Activated CD4-positive, alpha-beta T cell treated with anti-CD3 and anti-CD28 coated beads, Interleukin-2, amount 10 ng/mL, durations not matched to agents 7 days and 5 days (primary cell): ENCODE measurements around the gene AQP1. TPM values are rescaled to one million over a fixed set of nuclear protein-coding genes. Genes with fewer than 3 reads are reported as not detected.

ENCODE experiments used
- CTCF ChIA-PET: fragments of 350-600 bp; sonication (Branson Sonifier 250); formaldehyde crosslinking; loops from one replicate; lab custom pipeline; 2021; ENCODE audit warnings: antibody characterized with exemption; lab: Charles Lee
- POLR2A ChIA-PET: fragments of 350-600 bp; sonication (Branson Sonifier 250); formaldehyde crosslinking; loops from one replicate; lab custom pipeline; 2021; ENCODE audit warnings: antibody characterized with exemption; lab: Charles Lee
- DNase-seq: peaks from one replicate; pipeline ENCODE4 v3.0.0-alpha.2; 2020
- H3K27ac Mint-ChIP-seq: one replicate; pipeline ENCODE4 v1.8.0; 2021; ENCODE audit warnings: mild to moderate bottlenecking, moderate library complexity, mixed read lengths
- H3K27me3 Mint-ChIP-seq: one replicate; pipeline ENCODE4 v1.8.0; 2021; ENCODE audit warnings: mixed read lengths
- H3K36me3 Mint-ChIP-seq: one replicate; pipeline ENCODE4 v1.8.0; 2021; ENCODE audit warnings: low read depth, mixed read lengths
- H3K4me1 Mint-ChIP-seq: one replicate; pipeline ENCODE4 v1.8.0; 2021; ENCODE audit warnings: mixed read lengths
- H3K4me3 Mint-ChIP-seq: one replicate; pipeline ENCODE4 v1.8.0; 2021; ENCODE audit warnings: mild to moderate bottlenecking, moderate library complexity, mixed read lengths
- H3K9me3 Mint-ChIP-seq: one replicate; pipeline ENCODE4 v1.8.0; 2021; ENCODE audit warnings: mixed read lengths
- total RNA-seq, 2 experiments: library from RNA; stranded (reverse); gene quantifications; one replicate each; pipeline ENCODE4 v1.2.3, GENCODE V29; 2021

Gene AQP1
- total RNA-seq, 2 experiments from 2014 or later: 0.12 to 0.21 TPM

GRCh38 chr7:30903146-30903545 lies 8.5 kb upstream of the AQP1 start:
- DNase-seq: no peak
- Mint-ChIP-seq H3K4me3 (no peak overlapping the region), H3K4me1 (peaks cover 5% of the 10 kb centered on the region), H3K27me3 (no peaks in the 10 kb centered on the region), H3K36me3 (no peaks in the 10 kb centered on the region), H3K27ac (no peak overlapping the region), H3K9me3 (no peaks in the 10 kb centered on the region)
- CTCF ChIA-PET: no interaction called here
- POLR2A ChIA-PET: no interaction called here

GRCh38 chr7:30904561-30904960 lies 7.1 kb upstream of the AQP1 start:
- CTCF ChIA-PET: no interaction called here
- Mint-ChIP-seq H3K27me3 (no peaks in the 10 kb centered on the region), H3K9me3 (no peaks in the 10 kb centered on the region), H3K27ac (no peak overlapping the region), H3K4me3 (no peak overlapping the region), H3K4me1 (peaks cover 5% of the 10 kb centered on the region), H3K36me3 (no peaks in the 10 kb centered on the region)
- DNase-seq: no peak
- POLR2A ChIA-PET: interaction anchor here (0.5 kb wide), 2 partner anchors 15 to 284 kb away, joined by 3 to 5 read pairs; no protein-coding TSS in a partner anchor

GRCh38 chr7:30905078-30906012 lies 6.3 kb upstream of the AQP1 start:
- H3K36me3 Mint-ChIP-seq: no peaks in the 10 kb centered on the region
- no peak for DNase-seq
- H3K9me3 Mint-ChIP-seq: no peaks in the 10 kb centered on the region
- H3K27ac Mint-ChIP-seq: no peak overlapping the region
- peaks cover 5% of the 10 kb centered on the region for H3K4me1 Mint-ChIP-seq
- CTCF ChIA-PET: no interaction called here
- no peak overlapping the region for H3K4me3 Mint-ChIP-seq
- no peaks in the 10 kb centered on the region for H3K27me3 Mint-ChIP-seq
- POLR2A ChIA-PET: interaction anchor here (0.5 kb wide), 2 partner anchors 14 to 285 kb away, joined by 3 to 5 read pairs; no protein-coding TSS in a partner anchor

- Mint-ChIP-seq H3K27me3 (no peaks in the 10 kb centered on the region), H3K4me3 (no peak overlapping the region), H3K27ac (no peak overlapping the region), H3K4me1 (peaks cover 5% of the 10 kb centered on the region), H3K9me3 (no peaks in the 10 kb centered on the region), H3K36me3 (no peaks in the 10 kb centered on the region)
- DNase-seq: no peak
- ChIA-PET POLR2A (no interaction called here), CTCF (no interaction called here)
Measured at GRCh38 chr7:30906014-30906413, 5.6 kb upstream of the AQP1 start.

- ChIA-PET POLR2A (no interaction called here), CTCF (no interaction called here)
- DNase-seq: no peak
- H3K27me3 Mint-ChIP-seq: no peaks in the 10 kb centered on the region
- H3K27ac Mint-ChIP-seq: no peak overlapping the region
- no peaks in the 10 kb centered on the region for H3K36me3 Mint-ChIP-seq
- peaks cover 2% of the 10 kb centered on the region for H3K4me1 Mint-ChIP-seq
- no peaks in the 10 kb centered on the region for H3K9me3 Mint-ChIP-seq
- H3K4me3 Mint-ChIP-seq: no peak overlapping the region
Measured at GRCh38 chr7:30906515-30907240, 5.0 kb upstream of the AQP1 start.

- Mint-ChIP-seq H3K4me3 (no peak overlapping the region), H3K36me3 (no peaks in the 10 kb centered on the region), H3K27me3 (no peaks in the 10 kb centered on the region), H3K9me3 (no peaks in the 10 kb centered on the region), H3K27ac (no peak overlapping the region), H3K4me1 (no peaks in the 10 kb centered on the region)
- ChIA-PET CTCF (no interaction called here), POLR2A (no interaction called here)
- no peak for DNase-seq
Measured at GRCh38 chr7:30907527-30908267, 4.0 kb upstream of the AQP1 start.

GRCh38 chr7:30908681-30909080 lies 3.0 kb upstream of the AQP1 start:
- H3K27ac Mint-ChIP-seq: no peak overlapping the region
- CTCF ChIA-PET: no interaction called here
- H3K4me1 Mint-ChIP-seq: no peaks in the 10 kb centered on the region
- H3K4me3 Mint-ChIP-seq: no peak overlapping the region
- POLR2A ChIA-PET: no interaction called here
- H3K27me3 Mint-ChIP-seq: no peaks in the 10 kb centered on the region
- no peaks in the 10 kb centered on the region for H3K9me3 Mint-ChIP-seq
- no peaks in the 10 kb centered on the region for H3K36me3 Mint-ChIP-seq
- DNase-seq: no peak

GRCh38 chr7:30909431-30909830 lies 2.2 kb upstream of the AQP1 start:
- POLR2A ChIA-PET: no interaction called here
- Mint-ChIP-seq H3K27ac (no peak overlapping the region), H3K36me3 (no peaks in the 10 kb centered on the region), H3K4me1 (no peaks in the 10 kb centered on the region), H3K27me3 (no peaks in the 10 kb centered on the region), H3K4me3 (no peak overlapping the region), H3K9me3 (no peaks in the 10 kb centered on the region)
- DNase-seq: no peak
- CTCF ChIA-PET: no interaction called here

GRCh38 chr7:30910411-30911073 lies 1.1 kb upstream of the AQP1 start:
- no peaks in the 10 kb centered on the region for H3K9me3 Mint-ChIP-seq
- ChIA-PET CTCF (no interaction called here), POLR2A (no interaction called here)
- no peaks in the 10 kb centered on the region for H3K4me1 Mint-ChIP-seq
- DNase-seq: no peak
- H3K27me3 Mint-ChIP-seq: no peaks in the 10 kb centered on the region
- no peaks in the 10 kb centered on the region for H3K36me3 Mint-ChIP-seq
- no peak overlapping the region for H3K4me3 Mint-ChIP-seq
- no peak overlapping the region for H3K27ac Mint-ChIP-seq

GRCh38 chr7:30911133-30911532 lies 520 bp upstream of the AQP1 start:
- Mint-ChIP-seq H3K36me3 (no peaks in the 10 kb centered on the region), H3K9me3 (no peaks in the 10 kb centered on the region), H3K4me3 (no peak overlapping the region), H3K27me3 (no peaks in the 10 kb centered on the region), H3K27ac (no peak overlapping the region), H3K4me1 (no peaks in the 10 kb centered on the region)
- POLR2A ChIA-PET: no interaction called here
- CTCF ChIA-PET: no interaction called here
- no peak for DNase-seq

- H3K27me3 Mint-ChIP-seq: no peaks in the 10 kb centered on the region
- no peaks in the 10 kb centered on the region for H3K36me3 Mint-ChIP-seq
- no peaks in the 10 kb centered on the region for H3K9me3 Mint-ChIP-seq
- ChIA-PET POLR2A (no interaction called here), CTCF (no interaction called here)
- no peak for DNase-seq
- no peak overlapping the region for H3K4me3 Mint-ChIP-seq
- no peak overlapping the region for H3K27ac Mint-ChIP-seq
- no peaks in the 10 kb centered on the region for H3K4me1 Mint-ChIP-seq
Measured at GRCh38 chr7:30912021-30912730, 523 bp downstream of the AQP1 start.

- no peak for DNase-seq
- no peaks in the 10 kb centered on the region for H3K4me1 Mint-ChIP-seq
- no peaks in the 10 kb centered on the region for H3K36me3 Mint-ChIP-seq
- CTCF ChIA-PET: no interaction called here
- H3K9me3 Mint-ChIP-seq: no peaks in the 10 kb centered on the region
- POLR2A ChIA-PET: no interaction called here
- H3K27ac Mint-ChIP-seq: no peak overlapping the region
- no peaks in the 10 kb centered on the region for H3K27me3 Mint-ChIP-seq
- no peak overlapping the region for H3K4me3 Mint-ChIP-seq
Measured at GRCh38 chr7:30912731-30912985, 1.0 kb downstream of the AQP1 start.
